NCI-H1105 (cell line): ENCODE data around the gene BMPER.

Experiments
- DNase-seq: peaks from one replicate; lab custom pipeline; 2025; lab: John Stamatoyannopoulos, UW

BMPER gene

DNA sequence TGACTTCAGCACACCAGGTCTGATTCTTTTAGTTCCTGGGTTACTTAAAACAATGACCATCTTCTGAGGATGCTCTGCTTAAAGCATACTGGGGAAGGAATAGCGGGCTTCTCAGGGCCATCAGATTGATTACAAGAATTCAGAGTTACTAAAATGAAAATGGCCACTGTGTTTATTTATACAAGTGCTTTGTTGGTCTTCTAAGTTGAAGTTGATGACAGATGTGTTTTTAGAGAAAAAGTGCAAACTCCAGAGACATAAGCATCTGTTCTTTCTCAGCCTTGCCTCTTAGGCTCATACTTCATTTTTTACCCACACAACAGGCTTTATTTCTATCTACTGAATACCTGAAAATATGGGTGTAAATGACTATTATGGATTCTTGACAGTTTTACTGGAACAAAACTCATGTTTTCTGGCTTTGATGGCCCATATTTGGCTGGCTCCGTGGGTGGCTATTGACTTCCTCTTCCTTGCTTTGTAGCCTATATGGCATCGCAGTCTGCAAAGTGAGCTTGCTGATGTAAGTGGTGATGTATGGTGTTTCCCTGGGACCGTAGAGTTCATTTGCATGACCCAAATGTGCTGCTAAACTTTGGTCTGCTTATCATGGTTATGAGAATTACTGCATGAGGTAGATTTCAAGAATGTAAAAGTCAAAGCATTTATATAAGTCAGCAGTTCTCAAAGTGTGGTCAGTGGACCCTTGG, 121.3 kb downstream of the BMPER start:
- no peak for DNase-seq

DNA sequence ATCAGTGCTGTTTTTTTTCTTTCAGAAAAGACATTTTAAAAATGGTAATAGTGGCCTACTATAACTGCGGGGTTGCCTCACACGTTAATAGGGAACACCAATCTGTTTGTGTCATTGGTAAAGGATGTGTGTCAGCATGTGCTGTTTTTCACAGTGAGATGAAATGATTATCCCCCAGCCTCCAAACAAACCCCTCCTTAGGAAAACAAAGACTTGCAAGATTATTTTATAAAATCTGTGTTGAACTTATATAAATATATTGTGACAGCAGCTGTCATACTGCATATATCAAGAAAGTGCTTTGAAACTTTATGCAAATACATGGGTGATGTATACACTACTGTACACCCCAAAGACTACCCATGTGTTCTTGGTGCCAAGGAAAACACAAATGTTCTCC, 125.8 kb downstream of the BMPER start:
- no peak for DNase-seq

DNA sequence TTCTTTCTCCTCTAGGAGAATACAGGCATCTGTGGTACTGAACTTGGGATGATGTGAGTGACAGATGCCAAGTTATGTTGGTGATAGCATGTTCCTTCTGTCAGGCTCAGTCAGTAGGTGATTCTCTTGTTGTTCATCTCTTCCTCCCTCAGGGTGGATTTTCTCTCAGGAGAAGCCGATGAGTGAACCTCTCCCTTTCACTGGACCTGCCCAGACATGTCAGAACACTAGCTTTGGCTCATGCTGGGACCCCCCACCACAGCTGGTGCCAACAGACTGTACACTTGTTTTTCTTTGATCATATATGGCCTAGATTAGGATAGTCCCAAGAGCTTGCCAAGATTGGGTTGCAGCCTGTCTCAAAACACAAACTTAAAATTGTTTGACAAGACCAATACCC, 129.4 kb downstream of the BMPER start:
- DNase-seq = no peak

DNA sequence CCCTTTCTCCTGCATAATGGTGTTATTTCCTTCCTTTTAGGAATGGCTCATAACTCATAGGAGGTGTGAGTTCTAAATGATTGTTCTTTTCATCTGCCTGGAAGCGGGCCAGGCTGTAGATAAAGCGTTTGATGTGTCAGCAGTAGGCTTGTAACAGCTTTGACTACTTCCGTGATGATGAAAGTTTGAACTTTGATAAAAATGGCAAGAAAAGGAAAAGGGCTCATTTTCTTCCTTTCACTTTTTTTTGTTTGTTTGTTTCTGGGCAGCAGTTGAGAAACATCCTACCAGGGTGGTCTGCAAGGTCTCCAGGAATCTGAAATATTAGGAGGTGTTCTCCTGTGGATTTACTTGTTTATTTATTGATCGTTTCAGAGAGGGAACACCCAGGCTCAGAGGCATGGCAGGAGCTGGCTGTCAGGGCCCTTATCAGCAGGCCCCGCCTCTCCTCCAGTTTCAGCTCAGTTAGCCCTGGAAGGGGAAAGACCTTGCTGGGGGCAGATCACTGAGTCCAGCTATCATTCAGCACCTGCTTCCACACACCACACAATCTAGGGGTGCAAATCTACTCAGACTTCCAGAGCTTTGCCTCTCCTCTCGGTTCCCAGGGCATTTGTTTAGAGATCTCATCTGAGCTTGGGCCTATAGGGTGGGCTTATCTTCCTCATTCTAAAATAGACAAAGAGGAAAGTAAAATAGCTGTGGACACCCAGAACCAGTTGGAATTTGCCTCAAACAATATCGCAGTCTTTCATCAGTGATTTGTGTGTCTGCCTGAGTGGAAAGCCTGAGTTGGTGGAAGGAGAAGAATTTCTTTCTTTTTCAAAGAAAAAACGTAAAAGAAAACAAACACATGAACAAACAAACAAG, 130.9 kb downstream of the BMPER start:
- DNase-seq = no peak

DNA sequence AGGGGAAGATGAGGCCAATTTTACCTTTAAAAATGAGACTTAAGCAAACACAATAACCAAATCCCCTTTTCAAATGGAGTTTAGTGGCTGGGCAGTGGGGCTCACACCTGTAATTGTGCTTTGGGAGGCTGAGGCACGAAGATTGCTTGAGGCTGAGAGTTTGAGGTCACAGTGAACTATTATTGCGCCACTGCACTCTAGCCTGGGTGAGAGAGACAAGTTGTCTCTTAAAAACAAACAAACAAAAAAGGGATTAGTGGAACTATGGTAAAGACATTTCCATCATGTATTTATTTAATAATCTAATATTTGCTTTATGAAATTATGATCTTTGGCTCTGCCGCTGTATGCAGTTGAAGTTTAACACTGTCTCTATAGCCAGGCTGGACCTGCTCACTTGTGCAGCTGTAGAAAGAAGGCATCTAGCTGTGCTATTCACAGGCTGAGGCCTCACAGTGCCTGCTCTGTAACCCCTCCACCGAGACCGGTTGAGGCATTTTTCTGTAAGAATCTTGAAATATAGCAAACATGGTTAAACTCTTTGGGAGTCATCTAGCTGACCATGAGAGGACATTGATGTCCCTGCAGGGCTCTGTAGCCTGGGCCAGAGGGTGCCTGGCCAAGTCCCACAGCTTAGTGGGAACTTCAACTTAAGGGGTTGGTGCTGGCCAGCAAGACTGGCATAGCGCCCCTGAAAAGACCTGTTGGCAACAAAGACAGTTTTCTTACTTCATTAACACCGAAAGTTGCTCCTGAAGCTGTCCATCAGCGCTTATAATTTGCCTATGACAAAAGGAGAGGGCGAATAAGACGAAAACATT, 131.8 kb downstream of the BMPER start:
- no peak for DNase-seq

DNA sequence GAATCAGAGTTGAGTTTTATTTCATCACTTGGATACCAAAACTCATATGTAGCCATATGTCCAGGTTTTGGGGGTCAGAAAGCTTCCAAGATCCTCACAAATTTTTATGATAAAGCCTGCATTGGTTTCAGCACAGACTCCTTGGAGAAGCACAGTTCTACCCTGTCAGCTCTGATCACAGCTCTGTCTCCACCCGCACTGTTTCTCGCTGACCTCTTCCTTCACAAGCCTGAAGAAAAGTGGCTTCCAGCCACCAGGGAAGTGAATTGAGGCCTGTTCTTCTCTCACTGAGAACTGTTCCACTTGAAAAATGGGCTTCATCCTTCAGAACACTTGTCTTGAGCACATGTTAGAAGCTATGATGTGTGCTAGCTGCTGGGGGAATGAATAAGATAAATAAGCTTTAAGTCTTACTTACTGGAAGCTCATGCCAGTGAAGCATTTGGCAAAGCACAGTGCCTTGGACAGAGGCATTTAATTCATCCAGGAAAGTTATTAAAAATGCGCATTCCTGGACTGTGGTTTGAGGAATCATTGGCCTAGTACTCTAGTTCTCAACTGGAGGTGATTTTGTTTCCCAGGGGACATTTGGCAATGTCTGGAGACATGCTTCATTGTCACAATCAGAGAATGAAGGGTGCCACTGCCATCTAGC, 133.6 kb downstream of the BMPER start:
- DNase-seq = no peak

DNA sequence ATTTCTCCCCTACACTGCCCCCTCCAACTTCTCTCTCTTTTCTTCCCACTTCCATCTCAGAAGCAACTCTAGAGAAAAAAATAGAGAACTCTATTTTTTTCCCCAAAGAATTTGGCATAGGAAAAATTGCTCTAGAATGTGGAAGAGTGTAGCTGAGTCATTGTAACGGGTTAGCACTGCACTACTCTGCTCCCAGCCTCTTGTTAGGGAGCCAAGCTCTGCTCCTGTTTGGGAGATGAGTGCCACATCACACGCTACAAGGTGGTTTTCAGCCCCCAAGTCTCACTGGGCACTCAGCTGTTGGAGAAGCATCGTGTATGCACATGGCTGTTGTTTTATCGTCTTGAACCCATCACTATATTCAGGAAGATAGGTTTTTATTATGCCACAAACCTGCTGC, 136.4 kb downstream of the BMPER start:
- no peak for DNase-seq

DNA sequence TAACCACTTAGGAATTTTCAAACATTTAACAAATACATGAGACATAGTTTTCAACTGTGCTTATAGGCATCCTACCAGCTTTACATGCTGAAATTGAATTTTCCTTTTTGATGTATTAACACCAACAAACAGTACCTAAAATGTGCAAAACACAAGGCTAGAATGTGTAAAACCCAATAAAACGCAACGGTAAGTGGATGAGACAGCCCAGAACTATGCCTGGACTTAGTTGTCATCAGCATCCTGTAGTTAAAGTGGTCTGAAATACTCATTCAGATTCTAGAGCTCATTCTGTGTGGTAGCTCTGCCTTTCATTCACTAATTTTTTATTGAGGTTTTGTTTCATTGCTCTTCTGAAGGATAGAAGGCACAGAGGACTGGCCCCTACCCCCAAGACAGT, 137.1 kb downstream of the BMPER start:
- no peak for DNase-seq

DNA sequence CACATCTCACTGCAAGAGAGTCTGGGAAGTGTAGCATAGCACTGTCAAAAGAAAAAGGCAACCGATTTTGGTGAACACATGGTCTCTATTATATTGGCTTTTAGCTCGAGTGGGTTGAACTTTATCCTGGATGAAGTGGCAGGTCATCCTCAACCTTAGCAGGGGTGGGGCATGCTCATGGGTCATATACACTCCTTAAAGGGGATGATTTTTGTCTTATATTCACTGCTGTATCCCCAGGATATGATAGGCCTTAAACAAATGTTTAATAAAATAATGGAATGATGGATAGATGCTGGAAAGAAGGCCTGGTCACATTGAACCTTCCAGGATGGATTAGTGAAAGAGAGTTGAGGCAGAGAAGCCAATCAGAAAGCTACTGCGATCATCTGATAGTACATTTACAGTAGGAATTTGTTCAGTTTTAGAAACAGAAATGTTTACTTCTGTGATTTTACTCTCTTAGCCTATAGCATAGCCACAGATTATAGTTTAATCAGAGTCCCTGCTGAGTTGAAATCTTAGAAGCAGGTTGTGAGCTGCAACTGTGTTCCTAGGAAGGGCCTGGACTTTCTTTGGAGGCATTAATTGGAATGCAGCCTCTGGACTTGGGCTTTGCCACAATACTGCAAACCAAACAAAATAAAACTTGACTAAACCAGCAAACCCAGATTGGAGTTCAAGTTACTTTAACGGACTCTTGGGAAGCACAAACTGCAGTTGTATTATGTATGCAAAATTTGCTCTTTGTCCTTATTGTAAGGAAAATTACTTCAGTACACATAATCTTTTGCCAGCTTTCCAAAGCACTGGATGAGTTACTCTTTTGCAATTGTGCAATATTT, 138.3 kb downstream of the BMPER start:
- DNase-seq = no peak

DNA sequence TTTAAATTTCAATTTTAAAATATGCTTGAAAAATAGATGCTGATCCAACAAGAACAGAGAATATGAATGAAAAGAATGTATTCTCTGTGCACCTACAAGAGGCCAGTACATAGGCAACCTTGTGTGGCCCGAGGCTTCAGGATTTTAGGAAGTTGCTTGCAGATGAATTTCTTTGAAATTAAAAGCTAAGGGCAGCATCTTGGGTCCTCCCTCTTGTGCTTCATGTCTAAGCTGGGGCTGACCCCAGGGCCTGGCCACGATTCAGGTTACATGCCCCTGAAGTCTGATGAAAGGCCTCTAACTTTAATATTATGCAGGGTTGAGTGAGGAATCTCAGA, 138.9 kb downstream of the BMPER start:
- DNase-seq = no peak

DNA sequence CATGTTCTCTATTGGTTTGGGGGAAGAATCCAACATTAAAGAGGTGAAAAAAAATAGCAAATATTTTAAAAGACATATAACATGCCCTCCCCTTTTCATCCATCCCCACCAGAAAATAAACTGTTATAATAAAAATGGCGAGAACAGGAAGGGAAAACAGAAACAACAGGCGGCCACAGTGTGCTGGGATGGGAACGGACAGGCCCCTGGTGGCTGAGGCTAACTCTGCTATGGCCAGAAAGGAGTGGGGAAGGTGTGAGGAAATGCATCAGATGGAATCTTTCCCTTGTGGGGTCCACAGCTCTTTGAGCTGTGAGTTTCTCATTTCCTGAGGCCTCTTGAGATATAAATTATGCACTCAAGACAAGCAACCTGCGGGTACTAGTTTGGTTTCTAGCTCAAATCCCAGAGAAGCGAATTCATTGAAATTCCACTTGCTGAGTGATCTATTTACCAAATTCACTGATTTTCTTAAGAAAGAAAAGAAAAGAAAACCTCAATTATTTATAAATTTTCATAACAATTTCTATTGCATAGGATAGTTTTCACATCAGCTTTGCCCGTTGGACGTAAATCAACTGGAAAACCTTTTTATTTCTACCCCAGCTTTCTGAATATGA, 139.5 kb downstream of the BMPER start:
- no peak for DNase-seq

DNA sequence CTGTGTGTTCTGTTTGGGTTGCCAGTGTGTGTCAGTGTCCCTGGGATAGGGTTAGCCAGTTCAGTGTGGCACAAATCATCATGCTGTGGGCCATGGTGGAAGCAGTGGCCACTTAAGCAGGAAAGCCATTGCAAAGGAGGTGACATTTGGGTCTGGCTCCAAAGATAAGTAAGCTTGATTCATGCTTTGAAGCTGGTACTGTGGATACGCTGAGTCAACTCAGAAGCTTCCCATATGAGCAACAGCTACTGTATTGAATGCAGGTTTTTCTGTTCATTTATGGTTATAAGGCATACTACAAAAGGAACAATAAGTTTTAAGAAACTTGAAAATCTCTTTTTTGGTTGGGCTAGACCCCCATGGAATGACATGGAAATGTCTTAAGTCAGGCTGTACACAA, 143.1 kb downstream of the BMPER start:
- no peak for DNase-seq

DNA sequence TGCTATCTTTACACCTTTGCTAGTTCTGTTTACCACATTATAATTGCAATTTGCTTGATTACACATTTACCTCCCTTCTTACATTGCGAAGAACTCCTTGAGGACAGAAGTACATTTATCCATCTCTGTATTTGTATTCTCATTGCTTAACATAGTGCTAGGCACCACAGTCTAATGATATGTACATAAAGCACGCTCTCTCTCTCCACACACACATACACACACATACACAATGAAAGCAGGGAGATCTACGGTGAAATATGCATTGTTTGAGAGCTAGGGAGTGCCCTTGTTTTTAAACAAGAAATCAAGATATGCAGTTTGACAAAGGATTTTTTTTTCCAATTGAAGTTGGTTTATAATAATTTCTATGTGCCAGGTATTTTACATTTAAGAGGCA, 148.7 kb downstream of the BMPER start:
- DNase-seq = no peak

DNA sequence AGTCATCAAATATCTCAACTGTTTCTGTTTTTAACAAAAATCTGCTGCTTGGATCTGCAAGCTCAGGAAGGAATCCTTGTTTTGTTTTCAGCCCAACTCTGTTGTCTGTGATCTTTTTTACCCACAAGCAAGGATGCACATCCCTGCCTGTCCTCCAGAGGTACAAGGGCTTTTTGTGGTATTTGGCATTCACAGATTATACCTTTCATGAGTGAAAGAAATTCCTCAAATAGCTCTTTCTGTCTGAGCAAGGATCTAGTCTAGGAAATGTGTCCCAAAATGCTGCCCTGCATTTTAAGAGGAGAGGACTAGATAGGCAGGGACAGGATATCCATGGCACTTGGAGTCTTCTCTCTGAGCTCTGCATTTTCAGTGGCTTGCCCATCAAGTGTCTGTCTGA, 151.8 kb downstream of the BMPER start:
- DNase-seq = no peak

DNA sequence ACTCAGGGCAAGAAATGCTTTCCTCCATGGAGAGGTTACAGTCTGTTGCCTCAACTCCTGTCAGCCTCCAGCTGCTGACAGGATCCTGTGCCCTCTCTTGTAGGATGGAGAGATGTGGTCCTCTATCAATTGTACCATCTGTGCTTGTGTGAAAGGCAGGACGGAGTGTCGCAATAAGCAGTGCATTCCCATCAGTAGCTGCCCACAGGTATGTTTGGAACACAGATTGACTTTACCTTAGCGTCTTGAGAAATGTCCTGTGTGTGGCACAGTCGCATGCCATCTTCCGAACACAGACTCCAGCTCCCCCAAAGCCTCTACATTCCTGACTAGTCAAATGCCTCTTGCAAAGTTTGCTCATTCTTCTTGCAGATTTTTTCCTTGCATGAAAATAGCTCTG, 152.6 kb downstream of the BMPER start:
- no peak for DNase-seq

DNA sequence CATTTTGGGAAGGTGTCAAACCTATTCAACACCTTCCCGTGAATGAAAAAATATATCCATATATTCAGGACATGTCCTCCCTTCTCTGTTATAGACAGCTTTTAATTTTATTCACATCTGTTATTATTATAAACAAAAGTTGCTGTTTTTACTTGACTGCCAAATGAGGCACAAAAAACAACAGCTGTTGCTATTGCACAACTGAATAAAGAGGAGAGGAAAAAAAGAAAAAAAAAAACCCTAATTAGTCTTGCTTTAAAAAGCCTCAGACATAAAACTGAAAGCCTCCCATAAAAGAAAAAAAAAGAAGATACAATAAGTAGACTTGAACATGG, 153.4 kb downstream of the BMPER start:
- no peak for DNase-seq

DNA sequence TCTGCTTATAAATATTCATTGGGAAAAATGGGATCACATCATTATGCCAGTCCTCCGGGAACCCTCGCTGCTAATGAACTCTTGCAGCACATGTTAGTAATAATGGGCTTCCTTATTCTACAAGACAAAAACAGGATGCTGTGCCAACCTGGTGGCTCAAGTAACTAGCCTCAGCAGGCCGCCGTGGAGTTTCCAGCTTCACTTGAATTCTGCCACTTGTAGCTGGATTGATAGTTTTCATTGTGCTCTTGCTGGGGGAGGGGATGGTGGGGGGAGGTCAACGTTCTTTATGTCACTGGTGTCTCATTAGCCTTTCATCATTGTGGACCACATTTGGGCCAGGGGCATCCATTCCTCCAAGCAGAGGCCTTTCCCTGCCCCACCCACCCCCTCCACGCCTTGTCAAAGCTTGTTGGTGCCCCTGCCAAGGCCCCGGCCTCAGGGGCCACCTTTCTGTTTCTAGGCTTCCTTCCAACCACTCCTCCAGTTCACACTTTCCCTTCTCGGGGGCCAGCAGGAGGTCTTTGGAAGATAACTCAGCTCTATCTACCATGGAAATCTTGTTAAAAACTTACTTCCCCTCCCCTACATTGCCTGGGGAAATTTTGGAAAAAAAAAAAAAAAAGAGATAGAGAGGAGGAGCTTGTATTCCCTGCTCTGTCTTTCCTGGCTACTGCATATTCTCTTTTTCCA, 153.9 kb downstream of the BMPER start:
- peak; percentile 46 for DNase-seq

DNA sequence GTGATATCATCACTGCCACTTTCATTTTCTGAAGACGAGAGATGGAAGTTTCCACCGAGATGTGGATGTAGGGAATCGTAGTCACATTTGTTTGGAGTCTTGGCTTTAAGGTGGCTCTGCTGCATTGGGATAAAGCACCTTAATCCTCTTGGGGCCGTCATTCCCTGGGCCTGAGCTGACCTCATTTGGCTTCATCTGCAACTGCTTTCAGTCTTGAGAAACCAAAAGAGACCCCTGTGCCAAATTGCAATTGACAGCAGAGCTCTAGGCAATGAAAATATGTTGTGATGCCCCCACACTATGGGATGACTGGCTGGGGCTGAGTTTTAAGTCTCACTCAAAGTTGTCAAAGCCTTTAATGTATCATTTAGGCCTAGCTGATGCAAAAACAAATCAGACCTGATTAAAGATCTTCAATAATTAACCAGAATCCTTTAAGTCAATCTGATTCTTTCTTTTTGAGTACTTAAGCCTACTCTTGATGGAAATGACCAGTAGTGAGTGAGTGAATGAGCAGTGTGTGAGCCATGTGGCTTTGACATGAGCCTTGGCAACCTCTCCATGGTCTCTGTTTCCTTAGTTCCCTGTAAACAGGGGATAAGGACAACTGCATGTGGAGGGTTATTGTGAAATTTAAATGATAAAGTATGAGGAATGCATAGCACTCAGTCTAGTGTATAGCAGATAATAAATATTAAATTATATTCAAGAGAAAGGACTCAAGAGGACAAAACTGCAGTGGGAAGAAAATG, 155.0 kb downstream of the BMPER start:
- DNase-seq = no peak

DNA sequence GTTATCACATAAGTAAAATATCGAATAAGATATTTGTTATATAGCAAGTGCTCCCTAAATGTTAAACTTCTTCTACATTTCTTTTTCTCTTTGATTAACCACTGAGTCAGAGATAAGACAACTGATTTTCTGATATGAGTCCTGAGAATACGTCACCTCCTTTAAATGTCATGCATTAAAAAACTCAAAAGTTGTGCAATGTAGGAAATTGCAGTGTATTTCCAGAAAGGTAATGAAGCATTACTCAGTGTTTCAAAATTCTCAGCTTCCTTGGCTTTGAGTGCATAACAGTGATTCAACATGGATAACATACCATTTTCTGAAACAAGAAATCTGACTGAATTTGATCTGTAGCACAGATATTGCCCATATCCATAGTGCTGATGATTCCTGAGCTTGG, 155.8 kb downstream of the BMPER start:
- no peak for DNase-seq

DNA sequence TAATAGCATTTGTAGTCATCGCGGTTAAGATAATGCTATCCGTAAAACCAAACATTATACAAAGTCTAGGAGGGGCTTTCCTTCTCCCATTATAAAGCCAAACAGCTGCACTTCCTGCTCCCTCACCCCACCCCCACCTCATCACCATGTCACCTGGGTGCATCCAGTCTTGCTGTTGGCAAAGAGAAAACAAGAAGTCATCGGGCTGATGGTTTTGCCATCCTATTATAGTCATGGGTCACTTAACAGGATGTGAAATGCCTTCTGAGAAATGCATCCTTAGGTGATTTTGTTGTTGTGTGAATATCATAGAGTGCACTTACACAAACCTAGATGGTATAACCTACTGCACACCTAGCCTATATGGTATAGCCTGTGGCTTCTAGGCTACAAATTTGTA, 157.0 kb downstream of the BMPER start:
- no peak for DNase-seq
